Anterior cingulate cortex (tissue), 58 donors: ENCODE results near the gene SLC24A3.

Experiments
- DNase-seq, 58 donors: peaks; one replicate each; lab custom pipeline; 2025; lab: John Stamatoyannopoulos, UW

Gene SLC24A3

GRCh38 chr20:19486446-19486845 lies 274.0 kb downstream of the SLC24A3 start:
- no peak for DNase-seq

GRCh38 chr20:19487420-19487819 lies 275.0 kb downstream of the SLC24A3 start:
- no peak for DNase-seq

- DNase-seq = no peak
Observed at GRCh38 chr20:19491241-19491640, 278.8 kb downstream of the SLC24A3 start.

GRCh38 chr20:19492116-19492515 lies 279.7 kb downstream of the SLC24A3 start:
- no peak for DNase-seq

GRCh38 chr20:19492687-19493336 lies 280.4 kb downstream of the SLC24A3 start:
- DNase-seq = peak in 5 of 58 donors; percentile 4 to 23 (median 8)

GRCh38 chr20:19493794-19494495 lies 281.5 kb downstream of the SLC24A3 start:
- no peak for DNase-seq

- no peak for DNase-seq
Observed at GRCh38 chr20:19495905-19496703, 283.7 kb downstream of the SLC24A3 start.

GRCh38 chr20:19497064-19497463 lies 284.6 kb downstream of the SLC24A3 start:
- no peak for DNase-seq

- no peak for DNase-seq
Observed at GRCh38 chr20:19498756-19499155, 286.3 kb downstream of the SLC24A3 start.

GRCh38 chr20:19501476-19502115 lies 289.2 kb downstream of the SLC24A3 start:
- DNase-seq = no peak

GRCh38 chr20:19502169-19502568 lies 289.7 kb downstream of the SLC24A3 start:
- DNase-seq = no peak

GRCh38 chr20:19504251-19504650 lies 291.8 kb downstream of the SLC24A3 start:
- DNase-seq = no peak

- DNase-seq = no peak
Observed at GRCh38 chr20:19506021-19506420, 293.6 kb downstream of the SLC24A3 start.

GRCh38 chr20:19508449-19508848 lies 296.0 kb downstream of the SLC24A3 start:
- peak in 6 of 58 donors; percentile 3 to 12 (median 8) for DNase-seq

GRCh38 chr20:19510611-19511010 lies 298.2 kb downstream of the SLC24A3 start:
- no peak for DNase-seq

- DNase-seq = no peak
Observed at GRCh38 chr20:19511931-19512330, 299.5 kb downstream of the SLC24A3 start.

- DNase-seq = no peak
Observed at GRCh38 chr20:19512886-19513677, 300.6 kb downstream of the SLC24A3 start.

GRCh38 chr20:19515074-19515473 lies 302.6 kb downstream of the SLC24A3 start:
- DNase-seq = no peak

GRCh38 chr20:19519466-19519865 lies 307.0 kb downstream of the SLC24A3 start:
- no peak for DNase-seq

- DNase-seq = no peak
Observed at GRCh38 chr20:19520261-19520660, 307.8 kb downstream of the SLC24A3 start.
